NCI-H1092 treated with DMSO at 0.1 percent for 48 hours (cell line): ENCODE measurements around the gene MTRF1.
"Not testable (repeated sequence)": the region's sequence is repeated elsewhere in the genome, so short reads cannot be mapped to it uniquely, and the experiment has no call there.

Experiments
- DNase-seq: peaks from one replicate; lab custom pipeline; 2025; lab: John Stamatoyannopoulos, UW

MTRF1 gene

GRCh38 chr13:41282129-41282571 is 18.8 kb upstream of the MTRF1 start:
- DNase-seq, result no peak

DNA sequence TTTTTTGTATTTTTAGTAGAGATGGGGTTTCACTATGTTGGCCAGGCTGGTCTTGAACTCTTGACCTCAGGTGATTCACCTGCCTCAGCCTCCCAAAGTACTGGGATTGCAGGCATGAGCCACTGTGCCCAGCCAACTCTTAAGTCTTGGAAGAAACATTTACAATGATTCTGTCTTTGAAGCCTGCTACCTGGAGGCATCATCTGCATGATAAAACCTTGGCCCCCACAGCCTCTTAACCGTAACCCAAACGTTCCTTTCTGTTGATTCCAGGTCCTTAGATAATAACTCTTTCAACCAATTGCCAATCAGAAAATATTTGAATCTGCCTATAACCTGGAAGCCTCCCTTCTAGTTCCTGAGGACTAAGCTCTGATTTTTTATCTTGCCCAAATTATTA is 15.8 kb upstream of the MTRF1 start:
- DNase-seq, result not testable (repeated sequence)

GRCh38 chr13:41276824-41277223 is 13.4 kb upstream of the MTRF1 start:
- no peak for DNase-seq

- no peak for DNase-seq
Measured at GRCh38 chr13:41274881-41275280, 11.5 kb upstream of the MTRF1 start.

GRCh38 chr13:41273831-41274441 is 10.6 kb upstream of the MTRF1 start:
- DNase-seq, result no peak

DNA sequence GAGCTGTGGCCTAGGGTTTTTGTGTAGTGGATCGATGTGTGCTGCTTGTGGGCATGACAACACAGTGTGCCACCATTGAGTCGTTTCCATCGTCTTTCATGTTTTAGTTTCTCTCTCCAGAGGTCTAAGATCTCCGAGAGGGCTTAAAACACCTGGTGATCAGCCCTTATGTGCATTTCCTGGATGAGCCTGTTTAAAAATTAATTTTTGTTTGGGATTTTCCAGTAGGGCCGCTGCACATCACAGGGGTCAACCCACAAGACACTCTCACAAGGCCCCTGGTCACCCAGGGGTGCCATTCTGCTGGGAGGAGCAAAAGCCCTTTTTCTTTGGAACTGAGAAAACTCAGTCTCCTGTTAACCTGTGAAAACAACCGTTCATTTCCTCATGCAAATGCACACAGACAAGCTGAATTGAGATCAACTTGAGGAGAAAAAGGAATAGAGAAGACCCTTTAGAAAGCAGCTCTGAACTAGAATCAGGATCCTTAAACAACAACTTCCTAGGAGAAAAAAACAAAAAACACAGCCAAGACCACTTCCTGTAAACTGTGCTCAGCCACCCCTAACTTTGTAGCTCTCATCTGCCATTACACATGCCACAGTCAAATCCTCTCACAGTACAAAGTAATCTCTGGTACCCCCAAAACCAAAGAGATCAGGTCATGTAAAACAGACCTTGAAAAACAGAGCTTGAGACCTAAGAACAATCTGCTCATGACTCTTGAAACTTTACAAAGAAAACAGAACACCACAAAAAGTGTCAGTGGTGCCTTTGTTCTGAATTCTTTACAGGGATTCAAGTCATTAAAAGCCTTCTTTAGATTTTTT is 8.3 kb upstream of the MTRF1 start:
- no peak for DNase-seq

- no peak for DNase-seq
Measured at GRCh38 chr13:41268764-41269163, 5.4 kb upstream of the MTRF1 start.

DNA sequence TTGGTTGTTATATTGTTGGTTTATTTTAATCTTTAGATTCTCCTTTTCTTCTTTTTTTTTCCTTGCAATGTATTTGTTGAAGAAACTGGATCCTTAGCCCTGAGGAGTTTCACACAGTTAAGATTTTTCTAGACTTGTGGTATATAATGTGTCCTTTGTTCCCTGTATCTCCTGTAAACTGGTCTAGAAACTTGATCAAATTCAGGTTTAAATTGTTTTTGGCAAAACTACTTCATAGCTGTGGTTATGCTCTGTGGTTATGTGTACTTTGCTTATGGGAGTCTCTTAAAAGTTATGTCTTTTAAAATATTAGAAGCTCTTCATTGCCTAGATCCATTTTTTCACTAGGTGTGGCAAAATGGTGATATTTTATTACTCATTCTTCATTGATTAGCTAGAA is 3.7 kb upstream of the MTRF1 start:
- DNase-seq, result no peak

DNA sequence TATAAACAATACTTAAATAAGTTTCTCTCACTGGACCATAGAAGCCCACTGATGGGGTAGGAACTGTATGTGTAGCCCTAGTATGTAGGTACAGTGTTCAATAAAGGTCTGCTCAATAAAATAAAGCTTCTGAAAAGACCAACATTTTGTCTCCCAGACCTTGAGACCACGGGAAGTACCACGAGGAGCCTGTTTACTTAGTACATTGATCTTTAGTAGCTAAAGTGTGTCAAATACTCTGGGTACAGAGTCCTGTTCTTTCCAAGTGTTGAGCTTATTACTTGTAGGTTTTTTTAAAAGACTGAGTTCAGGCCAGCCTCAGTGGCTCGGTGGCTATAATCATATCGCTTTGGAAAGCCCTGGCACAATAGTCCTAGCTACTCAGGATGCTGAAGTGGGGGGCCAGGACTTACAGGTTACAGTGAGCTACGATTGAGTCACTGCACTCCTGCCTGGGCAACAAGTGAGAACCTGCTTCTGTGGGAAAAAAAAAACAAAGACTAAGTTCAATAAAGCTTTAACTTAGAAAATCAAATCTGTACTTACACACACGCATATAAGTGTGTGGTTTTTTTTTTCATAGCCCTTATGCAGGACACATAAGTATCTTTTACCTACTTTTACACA is 3.4 kb downstream of the MTRF1 start:
- DNase-seq, result no peak

GRCh38 chr13:41257535-41257934 is 5.8 kb downstream of the MTRF1 start:
- DNase-seq, result no peak

- no peak for DNase-seq
Measured at GRCh38 chr13:41254902-41255301, 8.5 kb downstream of the MTRF1 start.

DNA sequence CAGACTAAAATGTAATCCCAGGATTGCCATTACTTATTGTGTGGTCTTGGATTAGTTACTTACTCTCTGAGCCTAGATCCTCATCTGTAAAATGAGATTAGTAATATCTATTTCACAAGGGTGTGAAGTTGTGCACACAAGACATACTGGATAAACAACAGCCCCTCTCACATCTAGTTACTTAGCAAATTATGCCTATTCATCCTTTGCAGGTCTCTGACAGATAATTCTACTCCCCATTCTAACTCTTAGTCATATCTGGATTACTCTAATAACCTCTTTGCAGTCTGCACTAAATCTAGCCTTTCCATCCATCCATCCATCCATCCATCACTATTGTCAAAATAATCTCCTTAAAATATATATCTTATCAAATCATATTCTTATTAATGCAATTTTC is 12.4 kb downstream of the MTRF1 start:
- no peak for DNase-seq

- DNase-seq, result no peak
Measured at GRCh38 chr13:41246969-41247680, 16.3 kb downstream of the MTRF1 start.

DNA sequence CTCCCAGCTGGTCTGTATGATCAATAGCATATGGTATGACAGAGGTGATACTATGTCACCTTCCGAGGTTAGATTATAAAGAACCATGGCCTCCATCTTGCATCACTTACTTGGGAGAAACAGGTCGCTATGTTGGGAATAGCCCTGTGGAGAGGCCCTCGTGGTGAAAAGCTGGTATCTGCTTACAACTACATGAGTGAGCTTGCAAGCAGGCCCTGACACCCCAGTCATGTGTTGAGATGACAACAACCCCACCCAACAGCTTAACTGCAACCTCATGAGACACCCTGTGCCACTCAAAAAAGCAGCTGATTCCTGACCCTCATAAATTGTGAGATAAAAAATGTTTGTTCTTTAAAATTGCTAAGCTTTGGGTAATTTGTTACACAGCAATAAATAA is 18.8 kb downstream of the MTRF1 start:
- DNase-seq, result no peak

DNA sequence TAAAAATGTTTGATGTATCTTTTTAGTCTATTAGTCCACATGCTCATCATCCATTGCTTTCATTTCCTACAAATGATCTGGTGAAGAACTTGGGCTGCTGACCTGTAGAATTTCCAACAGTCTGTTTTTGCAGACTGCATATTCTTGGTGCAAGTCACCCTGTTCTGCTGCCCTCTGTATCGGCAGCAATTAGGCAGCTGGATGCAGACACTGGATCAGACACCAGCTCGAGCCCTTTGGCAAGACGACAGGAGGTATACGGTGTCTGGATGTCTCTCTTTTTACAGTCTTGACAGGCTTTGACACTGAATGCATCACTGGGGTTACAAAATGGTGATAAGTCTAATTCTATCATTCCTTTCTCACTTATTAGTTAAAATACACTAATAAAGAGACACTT is 21.8 kb downstream of the MTRF1 start:
- no peak for DNase-seq

GRCh38 chr13:41236369-41236768 is 27.0 kb downstream of the MTRF1 start:
- DNase-seq, result no peak

- no peak for DNase-seq
Measured at GRCh38 chr13:41232578-41233480, 30.5 kb downstream of the MTRF1 start.

- no peak for DNase-seq
Measured at GRCh38 chr13:41231786-41232185, 31.6 kb downstream of the MTRF1 start.

GRCh38 chr13:41231025-41231677 is 32.2 kb downstream of the MTRF1 start:
- DNase-seq, result no peak

- DNase-seq, result no peak
Measured at GRCh38 chr13:41229356-41229755, 34.0 kb downstream of the MTRF1 start.
